GM19372 (cell line): ENCODE results near the gene LTBP4.
"Not testable (repeated sequence)": the region's sequence is repeated elsewhere in the genome, so short reads cannot be mapped to it uniquely, and the experiment has no call there.

ENCODE experiments used
- ATAC-seq: cut with Tn5 transposase; IDR thresholded peaks from one replicate; pipeline ENCODE4 v1.9.1; 2021; ENCODE audit warnings: mild to moderate bottlenecking, low read depth, moderate library complexity; ENCODE audit not compliant: unreplicated experiment

Gene LTBP4

GRCh38 chr19:40576585-40577451 is 24.4 kb upstream of the LTBP4 start, which contains the start of gene SHKBP1:
Gene SHKBP1, plus strand, starts transcription at chr19:40576873. Its CDS starts 27 bp downstream, at chr19:40576900.
- ATAC-seq, result peak; percentile 99

GRCh38 chr19:40578442-40578908 is 22.7 kb upstream of the LTBP4 start:
- no peak for ATAC-seq

GRCh38 chr19:40580619-40581018 is 20.6 kb upstream of the LTBP4 start:
- ATAC-seq, result no peak

- no peak for ATAC-seq
These were observed 19.6 kb upstream of the LTBP4 start for GRCh38 chr19:40581531-40581930.

GRCh38 chr19:40582467-40582866 is 18.7 kb upstream of the LTBP4 start:
- no peak for ATAC-seq

GRCh38 chr19:40583283-40583682 is 17.9 kb upstream of the LTBP4 start:
- no peak for ATAC-seq

GRCh38 chr19:40584007-40584406 is 17.2 kb upstream of the LTBP4 start:
- ATAC-seq, result no peak

- no peak for ATAC-seq
These were observed 15.8 kb upstream of the LTBP4 start for GRCh38 chr19:40585241-40585981.

- ATAC-seq, result no peak
These were observed 15.2 kb upstream of the LTBP4 start for GRCh38 chr19:40585982-40586422.

- no peak for ATAC-seq
These were observed 14.6 kb upstream of the LTBP4 start for GRCh38 chr19:40586611-40587010.

- no peak for ATAC-seq
These were observed 12.9 kb upstream of the LTBP4 start for GRCh38 chr19:40588110-40588854.

- ATAC-seq, result no peak
These were observed 12.1 kb upstream of the LTBP4 start for GRCh38 chr19:40588926-40589569.

GRCh38 chr19:40589591-40590429 is 11.4 kb upstream of the LTBP4 start:
- ATAC-seq, result no peak

GRCh38 chr19:40590464-40591265 is 10.5 kb upstream of the LTBP4 start:
- ATAC-seq, result no peak

- ATAC-seq, result not testable (repeated sequence)
These were observed 9.4 kb upstream of the LTBP4 start for GRCh38 chr19:40591724-40592123.

- no peak for ATAC-seq
These were observed 9.0 kb upstream of the LTBP4 start for GRCh38 chr19:40592170-40592569.

GRCh38 chr19:40594255-40594654 is 6.9 kb upstream of the LTBP4 start:
- ATAC-seq, result no peak

GRCh38 chr19:40594657-40595091 is 6.5 kb upstream of the LTBP4 start:
- ATAC-seq, result no peak
